ENCODE data around the gene PSKH1.

The PSKH1 gene

DNA sequence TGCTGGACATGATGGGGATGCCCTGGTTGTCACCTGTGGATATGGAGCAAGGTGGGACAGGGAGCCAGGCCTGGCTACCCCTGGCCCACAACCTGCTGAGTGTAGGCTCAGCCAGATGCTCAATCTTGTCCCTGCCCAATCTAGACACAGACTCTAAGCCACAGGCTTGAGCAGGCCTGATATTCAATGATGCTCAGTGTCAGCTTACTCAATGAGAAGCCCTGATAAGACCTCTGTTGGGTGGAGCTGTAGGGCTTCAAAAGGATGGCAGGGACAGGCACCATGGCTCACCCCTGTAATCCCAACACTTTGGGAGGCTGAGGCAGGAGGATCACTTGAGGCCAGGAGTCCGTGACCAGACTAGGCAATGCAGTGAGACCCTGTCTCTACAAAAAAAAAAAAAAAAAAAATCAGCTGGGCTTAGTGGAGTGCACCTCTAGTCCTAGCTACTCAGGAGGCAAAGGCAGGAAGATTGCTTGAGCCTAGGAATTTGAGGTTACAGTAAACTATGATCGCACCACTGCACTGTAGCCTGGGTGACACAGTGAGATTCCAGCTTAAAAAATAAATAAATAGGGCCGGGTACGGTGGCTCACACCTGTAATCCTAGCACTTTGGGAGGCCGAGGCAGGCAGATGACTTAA is 47.5 kb downstream of the PSKH1 start:
- DNase-seq (ENCODE audit: low read depth) = no peak

DNA sequence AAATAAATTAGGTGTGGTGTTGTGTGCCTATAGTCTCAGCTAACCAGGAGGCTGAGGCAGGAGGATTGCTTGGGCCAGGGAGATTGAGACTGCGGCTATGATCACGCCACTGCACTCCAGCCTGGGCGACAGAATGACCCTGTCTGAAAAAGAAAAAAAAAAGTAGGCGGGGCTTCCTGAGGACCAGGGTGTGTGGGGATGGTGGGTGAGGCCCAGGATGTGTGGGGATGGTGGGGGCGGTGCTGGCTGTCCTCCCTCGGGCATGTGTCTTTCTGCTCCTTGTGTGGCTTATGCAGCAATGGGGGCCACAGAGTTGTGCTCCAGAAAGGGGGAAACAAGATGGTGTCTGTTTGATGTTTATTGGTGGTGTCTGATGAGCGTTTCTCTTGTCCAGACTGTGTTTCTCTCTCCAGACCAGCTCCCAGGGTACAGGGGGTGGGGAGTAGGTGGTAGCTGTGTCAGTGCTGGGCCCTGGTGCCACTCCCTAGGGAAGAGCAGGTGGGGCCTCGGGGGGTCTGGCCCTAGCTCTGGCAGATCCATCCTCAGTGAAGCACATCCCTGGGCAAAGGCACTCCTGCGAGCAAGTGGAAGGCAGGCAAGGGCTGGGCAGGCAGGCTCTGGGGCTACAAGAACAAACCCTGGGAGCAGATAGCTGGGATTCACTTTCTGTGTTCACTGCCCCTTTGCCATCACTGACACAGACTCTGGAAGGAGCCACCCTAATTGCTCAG is 48.6 kb downstream of the PSKH1 start:
- DNase-seq (ENCODE audit: low read depth) = no peak

DNA sequence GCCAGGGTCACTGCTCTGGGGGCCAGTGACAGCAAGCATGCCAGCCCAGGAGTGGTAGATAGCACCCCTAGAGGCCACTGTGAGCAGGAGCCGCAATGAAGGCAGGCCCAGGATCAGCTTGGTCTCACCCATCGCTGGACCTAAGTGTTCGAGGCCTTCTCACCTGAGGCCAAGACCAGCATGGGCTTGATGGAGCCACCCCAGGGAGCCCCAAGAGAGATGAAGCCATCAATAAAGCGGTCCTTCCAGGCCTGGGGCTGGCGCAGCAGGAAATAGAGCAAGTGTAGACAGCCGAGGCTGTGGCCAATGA is 49.1 kb downstream of the PSKH1 start:
- DNase-seq (ENCODE audit: low read depth) = no peak

DNA sequence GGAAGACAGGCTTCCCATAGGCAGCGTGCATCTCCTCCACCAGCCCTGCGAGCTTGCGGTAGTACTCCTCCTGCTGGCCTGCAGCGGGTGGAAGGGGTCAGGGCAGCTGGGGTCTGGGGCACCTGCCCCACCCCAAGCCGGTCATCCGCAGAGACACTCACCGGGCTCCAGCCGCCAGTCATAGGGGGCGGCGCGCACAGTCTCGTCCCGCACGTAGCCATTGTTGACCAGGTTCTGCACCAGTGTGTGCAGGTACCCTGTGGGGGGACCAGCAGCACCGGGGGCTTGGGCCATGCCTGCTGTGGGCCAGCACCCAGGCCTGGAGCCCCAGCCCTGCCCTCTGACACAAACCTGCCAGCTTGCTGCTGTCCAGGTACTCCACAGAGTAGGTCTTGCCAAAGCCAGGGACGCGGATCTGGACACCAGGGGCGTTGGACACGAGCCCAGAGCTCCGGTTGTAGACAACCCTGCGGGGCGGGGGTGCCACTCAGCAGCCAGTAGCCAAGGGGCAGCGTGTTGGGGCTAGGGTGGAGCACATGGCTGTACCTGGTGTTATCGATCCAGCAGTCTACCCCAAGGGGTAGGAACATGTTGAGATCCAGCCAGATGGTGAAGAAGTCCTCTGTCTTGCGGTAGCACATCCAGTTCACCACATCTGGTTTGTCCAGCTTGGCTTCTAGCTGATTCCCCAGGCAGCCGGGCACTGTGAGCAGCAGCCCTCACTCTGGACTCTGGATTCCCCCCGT is 49.6 kb downstream of the PSKH1 start:
- no peak for DNase-seq (ENCODE audit: low read depth)

DNA sequence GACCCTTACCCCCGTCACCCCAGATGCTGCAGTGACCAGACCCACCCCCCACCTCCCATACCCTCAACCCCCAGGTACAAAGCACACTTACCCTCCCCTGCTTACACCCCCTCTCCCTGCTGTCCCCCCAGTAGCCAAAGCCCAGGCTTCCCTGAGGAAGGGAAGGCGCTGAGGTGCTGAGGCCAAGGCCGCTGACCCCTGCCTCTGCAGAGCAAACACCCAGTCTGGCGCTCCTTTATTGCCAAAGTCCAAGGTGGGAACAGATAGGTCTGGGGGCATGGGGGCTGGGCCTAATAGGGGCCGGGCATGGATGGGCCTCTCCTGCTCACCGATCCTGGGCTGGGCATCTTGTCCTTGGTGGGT is 50.2 kb downstream of the PSKH1 start:
- DNase-seq (ENCODE audit: low read depth) = no peak

DNA sequence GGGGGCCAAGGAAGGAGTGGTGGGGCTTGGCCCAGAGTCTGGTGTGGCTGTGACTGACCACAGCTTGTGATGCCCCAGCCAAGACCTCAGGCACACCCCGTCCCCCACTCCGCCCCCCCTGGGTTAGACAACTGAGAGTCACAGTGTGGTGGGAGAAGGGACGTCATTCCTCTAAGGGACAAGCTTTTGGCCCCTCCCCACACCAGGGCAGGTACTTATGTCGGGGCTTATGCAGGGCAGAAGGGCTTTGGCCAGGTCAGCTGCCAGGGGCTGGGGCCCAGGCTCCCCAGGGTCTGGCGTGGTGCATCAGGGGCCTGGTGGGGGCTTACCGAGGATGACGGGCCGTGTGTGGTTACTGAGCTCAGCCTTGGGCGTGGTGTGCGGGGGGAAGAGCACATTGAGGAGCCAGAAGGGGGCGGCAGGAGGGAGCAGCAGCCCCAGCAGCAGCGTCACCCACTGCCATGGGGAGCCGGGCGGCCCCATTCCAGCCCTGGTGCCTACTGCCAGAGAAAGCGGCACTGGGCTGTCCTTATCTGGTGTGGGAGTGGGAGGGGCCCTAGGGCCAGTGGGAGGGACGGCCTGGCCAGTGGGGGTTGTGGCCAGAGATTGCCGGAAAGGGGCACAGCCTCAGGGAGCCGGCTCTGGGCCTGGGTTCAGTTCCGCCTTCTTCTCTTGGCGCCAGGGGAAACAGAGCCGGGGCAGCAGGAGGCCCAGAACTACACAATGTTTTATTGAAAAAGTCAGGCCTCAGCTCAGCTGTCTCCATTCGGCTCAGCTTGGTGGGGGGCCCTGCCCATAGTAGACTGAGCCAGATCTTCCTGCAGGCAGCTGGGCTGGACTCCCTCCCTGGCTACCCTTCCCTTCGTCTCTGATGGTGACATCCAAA is 50.8 kb downstream of the PSKH1 start, which contains the start of gene LCAT:
TSS of gene LCAT (minus strand) at position 502 of the 886 bp plus-strand sequence. CDS start at position 483, 19 bp downstream.
- no peak for DNase-seq (ENCODE audit: low read depth)

DNA sequence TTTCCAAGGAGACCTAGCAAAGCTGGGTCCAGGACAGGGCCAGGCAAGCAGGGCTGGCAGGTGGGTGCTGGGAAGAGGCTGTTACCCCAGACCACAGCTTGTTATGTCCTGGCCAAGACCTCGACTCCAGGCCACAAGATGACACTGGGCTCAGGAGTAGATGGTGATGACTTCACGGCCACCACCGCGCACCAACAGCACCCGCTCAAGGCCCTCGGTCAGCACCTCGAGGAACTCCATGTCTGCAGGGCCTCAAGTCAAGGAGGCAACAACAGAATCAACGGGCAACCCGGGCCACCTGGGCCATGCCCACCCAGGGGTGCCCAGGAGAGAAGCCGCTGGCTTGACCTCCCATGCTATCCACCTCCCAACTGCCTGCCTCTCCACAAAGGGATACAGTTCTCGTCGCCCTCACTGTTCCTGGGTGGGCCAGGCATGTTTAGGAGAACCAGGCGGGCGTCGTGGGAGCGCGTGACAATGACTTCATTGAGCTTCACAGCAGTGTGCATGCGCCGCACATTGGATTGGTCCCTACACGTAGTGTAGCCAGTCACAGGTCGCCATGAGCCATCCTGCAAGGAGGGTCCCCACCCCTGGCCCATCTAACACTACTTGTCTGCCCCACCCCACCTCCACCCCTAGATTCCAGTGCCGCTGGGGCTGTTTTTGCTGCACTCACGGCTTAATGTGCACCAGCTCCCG is 51.8 kb downstream of the PSKH1 start:
- no peak for DNase-seq (ENCODE audit: low read depth)

DNA sequence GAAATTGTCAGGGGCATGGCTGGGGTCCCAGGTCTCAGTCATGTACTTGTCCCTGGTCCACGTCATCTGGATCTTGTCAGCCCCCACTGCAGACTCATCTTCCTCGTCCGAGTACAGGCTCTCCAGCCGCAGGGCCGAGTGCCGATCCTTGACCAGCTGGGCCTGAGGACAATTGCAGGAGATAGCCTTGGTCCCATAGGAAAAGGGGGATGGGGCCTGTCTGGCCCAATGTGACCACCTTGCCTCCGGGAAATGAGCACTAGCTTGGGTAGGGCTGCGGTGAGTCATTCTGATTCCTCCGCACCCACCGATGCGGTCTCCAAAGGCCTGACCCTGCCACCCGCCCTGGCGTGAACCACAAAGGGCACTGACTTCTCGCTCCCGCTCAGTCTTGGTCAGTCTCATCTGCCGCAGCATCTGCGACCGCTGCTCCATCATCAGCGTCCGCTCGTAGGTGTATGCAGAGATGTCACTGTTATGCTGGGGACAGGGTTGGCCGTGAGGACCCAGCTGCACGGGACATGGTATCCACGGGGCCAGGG is 52.4 kb downstream of the PSKH1 start:
- DNase-seq (ENCODE audit: low read depth) = no peak

DNA sequence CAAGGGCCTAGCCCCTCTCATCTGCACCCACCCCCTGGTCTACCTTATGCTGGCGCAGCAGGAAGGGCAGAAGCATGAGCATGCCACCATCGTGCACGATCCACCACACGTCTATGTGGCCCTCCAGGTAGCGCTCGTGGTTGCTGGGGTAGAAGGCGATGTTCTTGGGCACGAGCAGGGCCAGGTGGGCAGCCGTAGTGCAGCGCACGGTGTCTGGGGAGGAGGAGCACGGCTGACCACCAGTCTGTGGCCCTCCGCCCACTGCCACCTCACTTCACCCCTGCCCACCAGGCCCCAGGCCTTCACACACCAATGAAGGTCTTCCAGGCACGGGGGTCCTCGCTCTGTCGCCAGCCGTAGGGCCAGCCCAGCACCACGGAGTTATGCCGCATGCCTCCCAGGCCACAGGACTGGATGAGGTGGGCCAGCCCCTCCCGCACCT is 53.1 kb downstream of the PSKH1 start:
- DNase-seq (ENCODE audit: low read depth) = no peak

DNA sequence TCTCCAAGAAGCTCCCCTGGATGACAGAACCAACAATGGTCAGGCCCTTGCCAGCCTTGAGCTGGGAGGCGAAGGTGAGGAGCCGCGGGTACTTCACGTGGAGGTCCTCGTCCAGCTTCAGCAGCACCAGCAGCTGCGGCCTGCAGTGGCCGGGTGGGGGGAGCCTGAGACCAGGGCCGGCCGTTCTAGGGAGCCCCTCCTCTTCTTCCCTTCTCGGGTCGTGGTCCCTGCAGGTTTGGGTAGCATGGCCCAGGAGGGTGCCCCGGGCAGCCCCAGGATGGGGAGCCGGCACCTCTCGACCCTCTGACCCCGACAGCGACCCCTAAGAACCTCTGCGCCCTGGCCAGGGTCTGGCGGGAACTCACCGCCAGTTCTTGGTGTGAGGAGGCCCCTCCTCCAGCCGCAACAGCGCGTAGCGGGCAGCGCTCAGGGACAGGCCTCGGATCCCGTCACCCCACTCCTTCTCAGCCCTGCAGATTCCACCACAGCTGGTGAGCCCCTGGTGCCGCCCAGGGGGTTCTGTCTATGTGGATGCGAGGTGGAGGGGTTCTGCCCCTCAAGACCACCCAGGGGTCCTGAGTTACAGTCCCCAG is 54.0 kb downstream of the PSKH1 start:
- no peak for DNase-seq (ENCODE audit: low read depth)

DNA sequence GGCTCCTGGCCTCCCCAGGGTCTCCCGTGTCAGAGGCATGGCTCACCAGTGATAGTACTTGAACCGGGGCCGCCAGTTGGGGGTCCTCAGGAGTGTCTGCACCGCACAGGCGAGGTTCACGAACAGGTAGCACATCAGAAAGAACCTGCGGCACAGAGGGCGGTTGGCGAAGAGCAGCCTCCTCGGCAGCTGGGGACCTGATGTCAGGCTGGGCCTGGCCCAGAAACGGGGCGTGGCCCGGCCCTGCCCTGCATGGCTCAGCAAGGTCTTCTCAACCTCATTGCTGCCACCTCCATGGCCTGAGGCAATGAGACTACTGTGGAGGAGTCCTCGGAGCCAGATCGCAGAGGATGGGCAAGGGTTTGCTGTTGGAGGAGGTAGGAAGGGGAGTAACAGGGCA is 55.0 kb downstream of the PSKH1 start:
- DNase-seq (ENCODE audit: low read depth) = no peak

DNA sequence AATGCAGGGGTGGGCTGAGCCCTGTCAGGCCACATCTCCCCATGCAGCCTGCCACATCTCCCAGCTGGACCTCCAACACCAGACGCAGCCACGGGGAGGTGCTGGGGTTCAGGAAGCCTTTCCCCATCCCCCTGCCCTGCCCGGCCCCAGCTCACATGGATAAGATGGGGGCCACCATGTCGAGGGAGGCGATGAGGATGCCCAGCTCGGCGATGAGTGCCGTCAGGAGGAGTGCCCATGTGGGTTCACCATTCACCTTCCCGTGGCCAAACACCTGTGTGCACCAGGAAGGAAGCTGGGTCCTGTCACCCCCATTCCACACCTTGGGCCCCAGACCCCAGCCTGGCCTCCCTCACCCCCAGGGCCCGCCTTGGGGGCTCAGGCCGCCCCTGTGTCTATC is 56.6 kb downstream of the PSKH1 start:
- no peak for DNase-seq (ENCODE audit: low read depth)

DNA sequence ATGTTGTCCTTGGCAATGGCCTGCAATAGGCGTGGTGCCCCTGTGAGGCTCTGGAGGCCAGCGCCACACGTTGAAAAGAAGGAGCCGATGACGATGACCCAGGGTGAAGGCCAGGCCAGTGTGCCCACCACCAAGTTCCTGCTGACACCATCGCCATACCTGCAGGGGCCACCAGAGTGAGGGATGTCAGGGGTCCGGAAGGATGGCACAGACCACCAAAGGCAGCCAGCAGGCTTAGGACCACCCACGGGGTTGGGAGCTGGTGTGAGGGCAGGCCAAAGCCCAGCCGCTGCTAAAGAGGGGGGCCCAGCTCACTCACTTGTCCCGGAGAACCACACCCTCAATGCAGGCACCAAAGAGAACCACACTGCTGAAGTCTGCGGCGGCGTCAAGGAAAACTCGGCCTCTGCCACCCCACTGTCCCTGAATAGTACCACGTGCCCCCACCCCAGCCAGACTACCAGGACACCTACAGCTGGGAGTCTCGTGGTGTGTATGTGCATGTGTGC is 57.3 kb downstream of the PSKH1 start:
- no peak for DNase-seq (ENCODE audit: low read depth)

DNA sequence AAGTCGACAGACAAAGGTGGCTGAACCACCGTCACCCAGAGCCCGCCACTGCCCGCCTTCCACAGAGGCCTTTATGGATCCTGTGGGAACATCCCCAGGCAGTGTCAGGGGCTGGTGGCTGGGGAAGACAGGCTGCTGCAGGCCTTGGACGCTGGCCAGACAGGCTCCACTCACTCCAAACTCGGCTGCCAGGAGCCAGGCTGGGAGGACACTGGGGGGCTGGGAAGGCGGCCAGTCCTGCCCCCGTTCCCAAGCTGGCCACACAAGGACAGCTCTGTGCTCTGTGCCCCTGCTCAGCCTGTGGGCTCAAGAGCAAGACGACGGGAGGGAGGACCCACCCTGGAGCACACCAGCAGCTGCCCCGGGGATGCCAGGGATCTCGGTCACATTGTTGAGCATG is 58.4 kb downstream of the PSKH1 start:
- DNase-seq (ENCODE audit: low read depth) = no peak

DNA sequence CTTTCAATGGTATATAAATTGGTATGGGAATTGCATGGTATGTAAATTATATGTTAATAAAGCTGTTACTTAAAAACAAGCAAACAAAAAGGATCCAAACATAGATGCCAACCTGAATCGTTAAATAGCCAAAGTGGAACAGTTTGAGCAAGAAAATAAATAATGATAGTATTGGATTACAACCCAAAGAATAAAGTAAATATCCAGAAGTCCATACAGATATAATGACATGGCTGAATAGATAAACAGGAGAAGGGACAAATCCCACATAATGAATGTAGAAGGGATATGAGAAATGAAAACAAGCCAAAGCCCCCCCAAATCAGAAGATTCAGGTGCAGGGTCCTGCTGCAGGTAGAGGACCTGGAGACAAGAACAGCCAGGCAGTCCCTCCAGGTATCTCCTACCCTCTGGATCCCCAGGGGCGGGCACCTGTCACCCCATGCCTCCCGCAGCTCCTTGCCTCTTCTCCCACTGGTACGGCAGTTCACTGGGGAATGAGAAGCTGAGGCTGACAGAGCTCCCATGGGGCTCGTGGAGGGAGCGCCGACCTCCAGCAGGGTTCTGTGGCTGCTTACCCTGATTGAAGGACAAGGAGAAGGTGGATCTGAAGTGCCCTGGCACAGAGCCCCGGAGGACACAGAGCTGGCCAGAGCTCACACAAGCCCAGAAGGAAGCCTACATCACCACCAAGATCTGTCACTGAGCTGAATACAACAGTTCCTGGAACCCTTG is 60.8 kb downstream of the PSKH1 start:
- DNase-seq (ENCODE audit: low read depth) = no peak

DNA sequence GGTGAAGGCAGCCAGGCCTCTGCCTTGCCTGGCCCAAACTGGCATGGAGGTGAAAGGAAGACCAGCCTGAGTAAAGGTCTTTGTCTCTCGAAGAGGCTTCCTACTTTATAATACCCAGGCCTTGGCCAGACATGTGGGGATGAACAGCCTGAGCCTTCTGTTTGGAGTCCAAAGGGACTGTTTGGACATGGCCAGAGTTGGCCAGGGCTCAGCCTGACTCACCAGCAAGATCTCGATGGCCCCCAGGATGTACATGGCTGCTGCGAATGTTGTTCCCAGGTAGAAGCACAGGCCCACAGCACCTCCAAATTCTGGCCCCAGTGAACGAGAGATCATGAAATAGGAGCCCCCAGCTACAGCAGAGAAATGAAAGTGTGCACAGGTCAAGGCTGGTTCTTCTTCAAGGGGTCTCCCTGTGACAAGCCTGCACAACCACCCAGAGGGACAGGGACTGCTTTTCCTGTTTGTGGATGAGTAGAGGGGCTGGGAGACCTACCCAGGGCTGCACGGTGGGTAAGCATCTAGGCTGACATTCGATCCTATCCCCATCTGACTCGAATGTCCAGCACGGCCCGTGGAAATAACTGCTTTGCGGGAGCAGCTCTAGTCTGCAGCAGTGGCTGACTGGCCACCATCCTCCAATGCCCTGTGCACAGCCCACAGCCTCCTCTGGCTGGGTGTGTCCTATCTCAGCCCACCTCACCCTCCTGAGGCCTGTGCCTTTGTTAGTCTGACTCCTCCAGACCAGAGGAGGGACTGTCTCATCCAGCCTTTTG is 61.6 kb downstream of the PSKH1 start:
- no peak for DNase-seq (ENCODE audit: low read depth)

DNA sequence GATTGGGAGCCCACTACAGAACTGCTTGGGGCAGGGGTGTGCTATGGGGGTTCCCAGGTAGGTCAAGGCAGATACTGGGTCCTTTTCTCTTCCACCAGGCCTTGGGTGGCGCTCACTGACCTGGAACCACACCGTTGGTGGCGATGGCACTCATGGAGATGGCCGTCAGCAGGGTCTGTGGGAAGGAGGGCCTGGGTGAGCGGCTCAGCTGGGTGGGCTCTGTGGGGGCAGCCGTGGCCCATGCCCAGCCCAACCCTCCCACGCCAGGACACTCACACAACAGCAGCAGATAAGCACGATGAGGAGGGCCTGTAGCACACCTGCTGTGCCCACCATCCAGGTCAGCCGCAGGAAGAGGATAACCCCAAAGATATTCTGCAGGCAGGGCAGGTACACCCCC is 64.6 kb downstream of the PSKH1 start:
- DNase-seq (ENCODE audit: low read depth) = no peak

DNA sequence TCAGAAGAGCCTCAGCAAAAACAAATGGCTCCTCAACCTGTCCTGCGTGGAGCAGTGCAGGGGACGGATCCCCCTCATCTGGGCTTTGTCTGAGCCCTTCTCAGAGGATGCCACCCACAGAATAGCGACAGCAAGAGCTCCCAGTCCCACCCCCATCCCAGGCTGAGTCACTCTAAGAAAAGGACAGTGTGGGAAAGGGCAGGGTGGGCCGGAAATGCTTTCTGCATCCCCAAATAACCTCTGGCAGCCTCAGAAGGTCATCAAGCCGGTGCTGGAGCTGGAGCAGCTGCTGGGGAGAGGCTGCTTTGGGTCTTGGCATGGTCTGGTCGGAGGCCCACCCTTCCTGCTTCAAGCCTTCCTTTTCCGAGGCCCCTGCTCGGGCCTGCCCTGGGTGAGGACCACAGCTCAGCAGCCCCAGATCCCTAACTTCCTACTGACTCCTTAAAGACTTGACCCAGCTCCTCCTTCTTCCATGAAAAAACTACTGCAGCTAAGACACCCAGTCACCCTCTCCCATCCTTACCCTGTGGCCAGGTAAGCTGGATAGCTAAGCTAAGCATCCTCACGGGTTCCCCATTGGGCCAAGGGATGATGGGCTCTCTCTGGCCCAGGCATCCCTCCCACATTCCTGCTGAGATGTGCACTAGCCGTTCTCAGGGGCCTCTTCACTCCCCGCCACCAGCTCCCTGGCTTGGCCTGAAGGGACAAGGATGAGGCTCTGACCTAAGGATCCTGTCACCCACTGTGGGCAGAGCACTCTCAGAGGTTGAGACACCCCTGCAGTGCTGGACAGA is 66.7 kb downstream of the PSKH1 start:
- no peak for DNase-seq (ENCODE audit: low read depth)

All from stimulated activated CD8-positive, alpha-beta memory T cell treated with anti-CD3 and anti-CD28 coated beads, Interleukin-15, amount 100 ng/mL, for 24 hours (primary cell).